KMS-11 (cell line): ENCODE results near the gene NUP85.

Experiments
- H2AFZ ChIP-seq: fragments of 200-600 bp; sonication (generic); 2 replicates; pipeline ENCODE4 v1.6.1; 2016; ENCODE audit warnings: antibody characterized with exemption, mixed run types, low read depth
- H3K27ac ChIP-seq: fragments of 200-600 bp; sonication (generic); 2 replicates; pipeline ENCODE4 v1.6.1; 2016; ENCODE audit warnings: mild to moderate bottlenecking, mixed run types
- H3K27me3 ChIP-seq: fragments of 200-600 bp; sonication (generic); 2 replicates; pipeline ENCODE4 v1.6.1; 2017; ENCODE audit warnings: mild to moderate bottlenecking, low read depth, mixed run types, moderate library complexity; ENCODE audit not compliant: insufficient read depth
- H3K36me3 ChIP-seq: fragments of 200-600 bp; sonication (generic); 2 replicates; pipeline ENCODE4 v1.6.1; 2017; ENCODE audit warnings: mild to moderate bottlenecking, mixed run types; ENCODE audit not compliant: insufficient read depth
- H3K4me1 ChIP-seq: fragments of 200-600 bp; sonication (generic); 2 replicates; pipeline ENCODE4 v1.6.1; 2016; ENCODE audit warnings: mild to moderate bottlenecking, low read depth, mixed run types; ENCODE audit not compliant: poor library complexity, severe bottlenecking
- H3K4me2 ChIP-seq: fragments of 200-600 bp; sonication (generic); 2 replicates; pipeline ENCODE4 v1.7.0; 2016; ENCODE audit warnings: mild to moderate bottlenecking, mixed run types
- H3K4me3 ChIP-seq: fragments of 200-600 bp; sonication (generic); IDR thresholded peaks from 2 replicates; pipeline ENCODE4 v1.6.1; 2017; ENCODE audit warnings: low read depth, low read length, mixed read lengths; ENCODE audit not compliant: insufficient read depth
- H3K79me2 ChIP-seq: fragments of 200-600 bp; sonication (generic); 2 replicates; pipeline ENCODE4 v1.6.1; 2016; ENCODE audit warnings: low read depth, mixed run types; ENCODE audit not compliant: insufficient read depth
- H3K9ac ChIP-seq: fragments of 200-600 bp; sonication (generic); 2 replicates; pipeline ENCODE4 v1.6.1; 2016; ENCODE audit warnings: mild to moderate bottlenecking, mixed run types
- H4K20me1 ChIP-seq: fragments of 200-600 bp; sonication (generic); 2 replicates; pipeline ENCODE4 v1.6.1; 2016; ENCODE audit warnings: mild to moderate bottlenecking, mixed run types; ENCODE audit not compliant: insufficient read depth
- TF ChIP-seq, protein P1 (sequence below): fragments of 200-600 bp; sonication (generic); conservative IDR thresholded peaks from 2 replicates; pipeline ENCODE4 v1.6.1; 2017; ENCODE audit warnings: low read depth, mild to moderate bottlenecking, antibody characterized with exemption, low read length, moderate library complexity, mixed read lengths

The NUP85 gene

DNA sequence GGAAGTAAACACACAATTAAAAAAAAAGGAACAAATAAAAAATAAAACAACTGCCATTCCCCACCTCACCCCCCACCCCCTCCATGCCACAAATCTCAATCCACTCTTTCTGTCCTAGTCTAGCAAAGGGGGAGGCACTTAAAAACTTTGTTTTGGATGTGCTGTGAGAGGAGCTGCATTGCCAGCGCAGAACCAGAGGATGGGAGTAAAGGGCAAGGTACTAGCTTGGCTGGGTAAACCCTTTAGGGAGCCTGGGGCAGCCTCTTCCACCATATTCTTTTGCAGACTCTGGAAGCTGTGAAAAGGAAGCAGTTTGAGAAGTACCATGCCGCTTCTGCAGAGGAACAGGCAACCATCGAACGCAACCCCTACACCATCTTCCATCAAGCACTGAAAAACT is 57.6 kb downstream of the NUP85 start:
- Histone ChIP-seq H2AFZ (no peak overlapping the region), H3K4me3 (no peak overlapping the region), H3K36me3 (no peaks in the 10 kb centered on the region), H3K79me2 (peaks cover 53% of the 10 kb centered on the region), H3K9ac (peak overlapping the region; percentile 97; the same call in 1 of the 2 replicates), H4K20me1 (no peaks in the 10 kb centered on the region), H3K27ac (peak overlapping the region; percentile 95; the same call in 1 of the 2 replicates), H3K4me2 (peak overlapping the region; percentile 89), H3K27me3 (no peaks in the 10 kb centered on the region), H3K4me1 (peaks cover 30% of the 10 kb centered on the region)
- TF ChIP-seq, protein P1, sequence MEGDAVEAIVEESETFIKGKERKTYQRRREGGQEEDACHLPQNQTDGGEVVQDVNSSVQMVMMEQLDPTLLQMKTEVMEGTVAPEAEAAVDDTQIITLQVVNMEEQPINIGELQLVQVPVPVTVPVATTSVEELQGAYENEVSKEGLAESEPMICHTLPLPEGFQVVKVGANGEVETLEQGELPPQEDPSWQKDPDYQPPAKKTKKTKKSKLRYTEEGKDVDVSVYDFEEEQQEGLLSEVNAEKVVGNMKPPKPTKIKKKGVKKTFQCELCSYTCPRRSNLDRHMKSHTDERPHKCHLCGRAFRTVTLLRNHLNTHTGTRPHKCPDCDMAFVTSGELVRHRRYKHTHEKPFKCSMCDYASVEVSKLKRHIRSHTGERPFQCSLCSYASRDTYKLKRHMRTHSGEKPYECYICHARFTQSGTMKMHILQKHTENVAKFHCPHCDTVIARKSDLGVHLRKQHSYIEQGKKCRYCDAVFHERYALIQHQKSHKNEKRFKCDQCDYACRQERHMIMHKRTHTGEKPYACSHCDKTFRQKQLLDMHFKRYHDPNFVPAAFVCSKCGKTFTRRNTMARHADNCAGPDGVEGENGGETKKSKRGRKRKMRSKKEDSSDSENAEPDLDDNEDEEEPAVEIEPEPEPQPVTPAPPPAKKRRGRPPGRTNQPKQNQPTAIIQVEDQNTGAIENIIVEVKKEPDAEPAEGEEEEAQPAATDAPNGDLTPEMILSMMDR = no peak

GRCh38 chr17:75265614-75266315 is 60.3 kb downstream of the NUP85 start:
- TF ChIP-seq, protein P1 = no peak
- H3K27me3 ChIP-seq = no peaks in the 10 kb centered on the region
- peaks cover 26% of the 10 kb centered on the region for H3K79me2 ChIP-seq
- H3K27ac ChIP-seq = no peak overlapping the region
- no peak overlapping the region for H3K4me3 ChIP-seq
- no peaks in the 10 kb centered on the region for H4K20me1 ChIP-seq
- no peaks in the 10 kb centered on the region for H3K36me3 ChIP-seq
- no peak overlapping the region for H3K9ac ChIP-seq
- no peak overlapping the region for H2AFZ ChIP-seq
- H3K4me1 ChIP-seq = peaks cover 34% of the 10 kb centered on the region
- H3K4me2 ChIP-seq = no peak overlapping the region

DNA sequence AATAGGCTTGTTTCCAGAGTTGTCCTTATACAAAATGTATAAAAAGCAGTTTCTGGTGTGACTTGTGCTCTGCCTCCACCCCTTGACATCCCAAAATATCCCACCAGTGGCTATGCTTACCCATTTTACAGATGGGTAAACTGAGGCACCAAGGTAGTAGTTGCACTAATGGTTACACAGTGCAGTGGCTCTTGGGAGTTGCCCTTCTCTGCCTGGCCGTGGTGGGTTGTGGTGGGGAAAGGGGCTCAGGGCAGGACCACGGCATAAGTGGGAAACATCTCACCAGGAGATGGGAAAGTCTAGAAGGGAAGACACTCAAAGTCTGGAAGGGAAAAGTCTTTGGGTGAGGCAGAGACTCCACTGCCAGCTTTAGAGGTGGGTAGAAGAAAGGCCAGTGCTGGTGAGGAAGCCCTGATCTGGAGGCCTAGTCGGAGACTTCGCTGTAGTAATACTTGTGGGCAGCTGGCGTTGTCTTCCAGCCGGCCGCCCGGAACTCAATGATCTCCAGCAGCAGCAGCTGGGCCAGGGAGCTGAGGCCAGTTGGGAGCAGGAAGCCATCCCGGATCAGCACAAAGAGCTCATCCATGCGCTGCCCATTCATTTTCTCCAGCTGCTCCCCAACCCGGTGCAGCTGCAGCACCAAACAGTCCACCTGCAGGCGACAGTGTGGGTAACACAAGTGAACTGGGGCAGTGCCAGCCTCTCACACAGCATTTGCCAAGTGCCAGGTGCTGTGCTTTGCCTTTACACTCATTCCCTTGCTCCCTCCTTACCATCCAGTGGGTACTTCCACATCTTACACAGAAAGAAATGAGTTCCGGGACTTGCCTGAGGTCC is 61.1 kb downstream of the NUP85 start:
- Histone ChIP-seq H3K27me3 (no peaks in the 10 kb centered on the region), H3K79me2 (peaks cover 21% of the 10 kb centered on the region), H3K36me3 (no peaks in the 10 kb centered on the region), H4K20me1 (no peaks in the 10 kb centered on the region), H2AFZ (no peak overlapping the region), H3K4me1 (peaks cover 34% of the 10 kb centered on the region), H3K27ac (no peak overlapping the region), H3K4me2 (no peak overlapping the region), H3K4me3 (no peak overlapping the region), H3K9ac (no peak overlapping the region)
- TF ChIP-seq, protein P1 = no peak

DNA sequence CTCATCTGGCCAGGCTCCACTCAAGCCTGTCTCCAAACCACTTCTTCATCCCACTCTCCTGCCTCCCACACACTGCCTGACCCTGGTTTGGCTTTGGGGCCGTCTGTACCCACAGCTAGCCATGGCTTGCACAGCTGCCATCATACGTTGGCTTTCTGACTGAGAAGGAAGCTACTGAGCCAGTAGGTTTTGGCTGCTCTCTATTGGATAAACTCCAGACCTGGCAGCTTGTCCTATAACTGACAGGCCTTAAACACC is 61.6 kb downstream of the NUP85 start:
- Histone ChIP-seq H3K79me2 (peaks cover 22% of the 10 kb centered on the region), H3K27ac (no peak overlapping the region), H3K4me2 (no peak overlapping the region), H3K36me3 (no peaks in the 10 kb centered on the region), H3K27me3 (no peaks in the 10 kb centered on the region), H3K4me3 (no peak overlapping the region), H3K9ac (no peak overlapping the region), H2AFZ (no peak overlapping the region), H4K20me1 (no peaks in the 10 kb centered on the region), H3K4me1 (peaks cover 38% of the 10 kb centered on the region)
- TF ChIP-seq, protein P1 = no peak
